IMR-90 (cell line): ENCODE data around the gene UNK. TPM values are rescaled to one million over a fixed set of nuclear protein-coding genes. Genes with fewer than 3 reads are reported as not detected.

Experiments
- ATAC-seq: fragments of 200-7000 bp; cut with Tn5 transposase; 2 replicates; pipeline ENCODE4 v1.9.1; 2020; ENCODE audit warnings: low read depth, mild to moderate bottlenecking, moderate library complexity
- BruUV-seq: library from RNA; stranded (reverse); fragments of 400-500 nt; replicated peaks from 2 replicates; lab custom pipeline; 2021; lab: Mats Ljungman, UMichigan
- CTCF ChIA-PET: fragments of 300-600 bp; formaldehyde crosslinking; extraction: SDS; loops from one replicate; lab custom pipeline; 2021; ENCODE audit warnings: antibody characterized with exemption; lab: Yijun Ruan, JAX
- POLR2A ChIA-PET: fragments of 300-600 bp; sonication (Branson Sonifier 250); formaldehyde crosslinking; loops from one replicate; lab custom pipeline; 2022; ENCODE audit warnings: antibody characterized with exemption; ENCODE audit not compliant: unreplicated experiment; lab: Charles Lee
- DNase-seq: peaks from one replicate; pipeline ENCODE4 v3.0.0; 2013
- H2AFZ ChIP-seq: replicated peaks from 2 replicates; pipeline ENCODE3; 2013; ENCODE audit warnings: low read length, mild to moderate bottlenecking; ENCODE audit not compliant: poor library complexity
- H2AK5ac ChIP-seq: 2 replicates; pipeline ENCODE4 v1.6.1; 2013; ENCODE audit warnings: low read depth, low read length, inconsistent platforms
- H2AK9ac ChIP-seq: replicated peaks from 2 replicates; pipeline ENCODE3; 2013; ENCODE audit warnings: mild to moderate bottlenecking, low read depth, low read length, moderate library complexity; ENCODE audit not compliant: poor library complexity
- H2BK120ac ChIP-seq: 2 replicates; pipeline ENCODE4 v1.6.1; 2013; ENCODE audit warnings: low read depth, low read length, inconsistent platforms
- H2BK15ac ChIP-seq: 3 replicates; pipeline ENCODE4 v1.6.1; 2013; ENCODE audit warnings: low read depth, low read length, inconsistent platforms
- H2BK20ac ChIP-seq: 2 replicates; pipeline ENCODE4 v1.6.1; 2013; ENCODE audit warnings: low read depth, mild to moderate bottlenecking, inconsistent platforms, low read length, moderate library complexity
- H2BK5ac ChIP-seq: 2 replicates; pipeline ENCODE4 v1.6.1; 2013; ENCODE audit warnings: mild to moderate bottlenecking, low read depth, low read length, inconsistent platforms; ENCODE audit not compliant: poor library complexity, severe bottlenecking
- H3K14ac ChIP-seq: replicated peaks from 2 replicates; pipeline ENCODE4 v1.6.1; 2013; ENCODE audit warnings: low read depth, low read length, inconsistent platforms
- H3K18ac ChIP-seq: 2 replicates; pipeline ENCODE4 v1.6.1; 2013; ENCODE audit warnings: low read depth, low read length, control low read depth
- H3K23ac ChIP-seq: 2 replicates; pipeline ENCODE4 v1.6.1; 2013; ENCODE audit warnings: low read depth, low read length, inconsistent platforms
- H3K27ac ChIP-seq: 2 replicates; pipeline ENCODE4 v1.5.1; 2013; ENCODE audit warnings: mild to moderate bottlenecking, control low read depth, low read length; ENCODE audit not compliant: insufficient read depth
- H3K27me3 ChIP-seq: 2 replicates; pipeline ENCODE4 v1.6.1; 2013; ENCODE audit warnings: low read length; ENCODE audit not compliant: control insufficient read depth, insufficient read depth
- H3K36me3 ChIP-seq: 2 replicates; pipeline ENCODE4 v1.6.1; 2013; ENCODE audit warnings: low read length, mixed read lengths; ENCODE audit not compliant: control insufficient read depth, insufficient read depth
- H3K4ac ChIP-seq: 2 replicates; pipeline ENCODE4 v1.6.1; 2013; ENCODE audit warnings: low read depth, low read length, inconsistent platforms
- H3K4me1 ChIP-seq: 2 replicates; pipeline ENCODE4 v1.6.1; 2013; ENCODE audit warnings: low read length, mixed read lengths; ENCODE audit not compliant: control insufficient read depth, insufficient read depth
- H3K4me2 ChIP-seq: 2 replicates; pipeline ENCODE4 v1.6.1; 2013; ENCODE audit warnings: low read depth, mild to moderate bottlenecking, control low read depth, low read length, moderate library complexity
- H3K4me3 ChIP-seq: 2 replicates; pipeline ENCODE4 v1.5.1; 2013; ENCODE audit warnings: low read depth, mild to moderate bottlenecking, control low read depth, low read length, moderate library complexity; ENCODE audit not compliant: insufficient read depth
- H3K56ac ChIP-seq: 2 replicates; pipeline ENCODE4 v1.6.1; 2013; ENCODE audit warnings: low read length, inconsistent platforms; ENCODE audit not compliant: insufficient read depth; ENCODE audit errors: extremely low read depth
- H3K79me1 ChIP-seq, 2 experiments: 2 replicates each; pipeline ENCODE4 v1.6.1; 2013; ENCODE audit warnings: low read length in 2 of 2, inconsistent platforms in 1 of 2, low read depth in 1 of 2
- H3K9ac ChIP-seq: 2 replicates; pipeline ENCODE4 v1.6.1; 2013; ENCODE audit warnings: low read depth, low read length, control low read depth
- H3K9me1 ChIP-seq: 2 replicates; pipeline ENCODE4 v1.6.1; 2013; ENCODE audit warnings: low read length, inconsistent platforms; ENCODE audit not compliant: insufficient read depth
- H3K9me3 ChIP-seq: 2 replicates; pipeline ENCODE4 v1.6.1; 2013; ENCODE audit warnings: low read length; ENCODE audit not compliant: control insufficient read depth, insufficient read depth
- H4K20me1 ChIP-seq: 2 replicates; pipeline ENCODE4 v1.6.1; 2013; ENCODE audit warnings: low read length, inconsistent platforms; ENCODE audit not compliant: insufficient read depth
- H4K5ac ChIP-seq: 2 replicates; pipeline ENCODE4 v1.6.1; 2013; ENCODE audit warnings: mild to moderate bottlenecking, low read depth, low read length, control low read depth
- H4K8ac ChIP-seq, 2 experiments: 2 replicates each; pipeline ENCODE4 v1.6.1; 2013; ENCODE audit warnings: low read depth in 2 of 2, low read length in 2 of 2, control low read depth in 1 of 2, inconsistent platforms in 1 of 2
- H4K91ac ChIP-seq: 2 replicates; pipeline ENCODE4 v1.6.1; 2013; ENCODE audit warnings: low read depth, low read length, inconsistent platforms; ENCODE audit not compliant: insufficient read depth
- BHLHE40 ChIP-seq: fragments of 150-350 bp; IDR thresholded peaks from 2 replicates; pipeline ENCODE4 v1.6.1; 2016; ENCODE audit warnings: mild to moderate bottlenecking, low read depth, low read length
- CEBPB ChIP-seq: IDR thresholded peaks from 2 replicates; pipeline ENCODE4 v1.6.1; 2012; ENCODE audit warnings: low read depth, low read length, improper control_type of control experiment
- CHD1 ChIP-seq: IDR thresholded peaks from 2 replicates; pipeline ENCODE4 v1.6.1; 2012; ENCODE audit warnings: low read depth, low read length, improper control_type of control experiment
- CTCF ChIP-seq: conservative IDR thresholded peaks from 2 replicates; pipeline ENCODE4 v1.5.1; 2012; ENCODE audit warnings: mild to moderate bottlenecking, low read depth, low read length, improper control_type of control experiment
- ELK1 ChIP-seq: fragments of 150-350 bp; IDR thresholded peaks from 2 replicates; pipeline ENCODE4 v1.6.1; 2016; ENCODE audit warnings: low read depth, mild to moderate bottlenecking, low read length, moderate library complexity, borderline replicate concordance
- FOS ChIP-seq: fragments of 150-350 bp; IDR thresholded peaks from 2 replicates; pipeline ENCODE4 v1.6.1; 2016; ENCODE audit warnings: low read depth, low read length
- MAFK ChIP-seq: IDR thresholded peaks from 2 replicates; pipeline ENCODE4 v1.6.1; 2012; ENCODE audit warnings: low read depth, low read length, improper control_type of control experiment
- MAZ ChIP-seq: IDR thresholded peaks from 2 replicates; pipeline ENCODE4 v1.6.1; 2012; ENCODE audit warnings: low read depth, mild to moderate bottlenecking, low read length, improper control_type of control experiment, moderate library complexity, borderline replicate concordance
- MXI1 ChIP-seq: IDR thresholded peaks from 2 replicates; pipeline ENCODE4 v1.6.1; 2012; ENCODE audit warnings: low read depth, mild to moderate bottlenecking, low read length, moderate library complexity, borderline replicate concordance
- NFE2L2 ChIP-seq: fragments of 150-350 bp; IDR thresholded peaks from 2 replicates; pipeline ENCODE4 v1.6.1; 2016; ENCODE audit warnings: low read depth, mild to moderate bottlenecking, low read length
- POLR2A ChIP-seq: IDR thresholded peaks from 2 replicates; pipeline ENCODE4 v1.6.1; 2012; ENCODE audit warnings: mild to moderate bottlenecking, low read depth, low read length
- RAD21 ChIP-seq: IDR thresholded peaks from 2 replicates; pipeline ENCODE4 v1.6.1; 2012; ENCODE audit warnings: low read length, improper control_type of control experiment
- RCOR1 ChIP-seq: IDR thresholded peaks from 2 replicates; pipeline ENCODE4 v1.6.1; 2012; ENCODE audit warnings: mild to moderate bottlenecking, low read length, improper control_type of control experiment; ENCODE audit not compliant: insufficient replicate concordance
- RFX5 ChIP-seq: IDR thresholded peaks from 2 replicates; pipeline ENCODE4 v1.8.0; 2012; ENCODE audit warnings: low read depth, mild to moderate bottlenecking, low read length, moderate library complexity
- SMC3 ChIP-seq: fragments of 150-350 bp; IDR thresholded peaks from 2 replicates; pipeline ENCODE4 v1.6.1; 2016; ENCODE audit warnings: low read depth, mild to moderate bottlenecking, antibody characterized with exemption, low read length, moderate library complexity
- USF2 ChIP-seq: fragments of 150-350 bp; IDR thresholded peaks from 2 replicates; pipeline ENCODE4 v1.6.1; 2017; ENCODE audit warnings: mild to moderate bottlenecking, antibody characterized with exemption, low read length, low read depth
- WGBS, 2 experiments: methylation state at CpG; one replicate each; pipeline versions ENCODE4 v1.1.5 to v1.1.7; 2013; ENCODE audit warnings: missing lambda C conversion rate in 2 of 2; ENCODE audit not compliant: insufficient read length in 1 of 2; ENCODE audit errors: extremely low coverage in 2 of 2; 5-methylcytosine and 5-hydroxymethylcytosine counted together
- dilution Hi-C: fragments of 300-500 bp; cut with HindIII; formaldehyde crosslinking; loops from one replicate; pipeline ENCODE4 v1.14.3; 2018; ENCODE audit warnings: low sequenced_read_pairs; ENCODE audit not compliant: unreplicated experiment
- in situ Hi-C: fragments of 300-500 bp; cut with MboI; formaldehyde crosslinking; loops from 3 replicates; pipeline ENCODE4 v1.14.3; 2019; ENCODE audit warnings: low sequenced_read_pairs, inconsistent platforms, mixed read lengths
- intact Hi-C: fragments of 100-400 bp; cut with micrococcal nuclease; formaldehyde crosslinking; loops from 2 replicates; pipeline ENCODE4 v1.10.0; 2022
- polyA plus RNA-seq, 3 experiments: library from polyadenylated mRNA; depleted of rRNA; stranded (reverse); fragments of >200 nt; gene quantifications; 2 replicates each; pipeline ENCODE4 v1.2.3, GENCODE V29; 2012; ENCODE audit warnings: low replicate concordance in 1 of 3
- total RNA-seq: library from RNA; depleted of rRNA; stranded (reverse); fragments of >200 nt; gene quantifications from 2 replicates; pipeline ENCODE4 v1.2.3, GENCODE V29; 2012

Gene UNK
- total and polyA plus RNA-seq, 2 of the 4 experiments (the other 2 are of a cell fraction) = 15.4 to 17.3 TPM

- ChIA-PET CTCF (interaction anchor here (1.2 kb wide), 1 partner anchor 42 kb away, joined by 4 read pairs; no protein-coding TSS in a partner anchor), POLR2A (no interaction called here)
- Histone ChIP-seq H3K9me1 (peaks cover 3% of the 10 kb centered on the region; the same call in 1 of the 2 replicates), H3K23ac (no peak overlapping the region), H3K4me1 (no peaks in the 10 kb centered on the region), H2BK120ac (no peak overlapping the region), H3K9me3 (no peaks in the 10 kb centered on the region), H2AFZ (no peak overlapping the region), H4K20me1 (no peaks in the 10 kb centered on the region), H4K5ac (no peak overlapping the region), H3K4ac (no peak overlapping the region), H3K36me3 (no peaks in the 10 kb centered on the region), H3K14ac (no peak overlapping the region), H4K8ac (no peak overlapping the region), H2AK9ac (no peak overlapping the region), H2BK5ac (no peak overlapping the region), H2BK15ac (no peak overlapping the region), H3K18ac (no peak overlapping the region), H4K91ac (no peak overlapping the region), H2AK5ac (no peak overlapping the region), H3K9ac (no peak overlapping the region), H3K27ac (no peak overlapping the region), H2BK20ac (no peak overlapping the region), H3K56ac (no peak overlapping the region), H3K27me3 (no peaks in the 10 kb centered on the region; the same call in 1 of the 2 replicates), H3K4me3 (no peak overlapping the region), H3K79me1 (no peaks in the 10 kb centered on the region), H3K4me2 (no peak overlapping the region)
- ATAC-seq (no peak), DNase-seq (no peak)
- intact Hi-C loops = no loop called here
- TF ChIP-seq MAZ (no peak), POLR2A (no peak), RCOR1 (no peak), CHD1 (no peak), ELK1 (no peak), RAD21 (no peak), SMC3 (no peak), CTCF (no peak), MAFK (no peak), MXI1 (no peak), CEBPB (no peak), FOS (no peak), BHLHE40 (no peak), USF2 (no peak), RFX5 (no peak), NFE2L2 (no peak)
- in situ Hi-C loops = no loop called here
- 93% methylated on average over 8 of the region's 15 CpGs; no CpG with 5 or more reads in 1 of the 2 experiments for WGBS, 2 experiments
- BruUV-seq = no TSS peak
- dilution Hi-C loops = no loop called here
Observed at GRCh38 chr17:75838410-75838809, 53.8 kb downstream of the UNK start.
